Measurements from ENCODE around the gene PRAMEF4.
"Not testable (repeated sequence)": the region's sequence is repeated elsewhere in the genome, so short reads cannot be mapped to it uniquely, and the experiment has no call there.

Gene PRAMEF4

DNA sequence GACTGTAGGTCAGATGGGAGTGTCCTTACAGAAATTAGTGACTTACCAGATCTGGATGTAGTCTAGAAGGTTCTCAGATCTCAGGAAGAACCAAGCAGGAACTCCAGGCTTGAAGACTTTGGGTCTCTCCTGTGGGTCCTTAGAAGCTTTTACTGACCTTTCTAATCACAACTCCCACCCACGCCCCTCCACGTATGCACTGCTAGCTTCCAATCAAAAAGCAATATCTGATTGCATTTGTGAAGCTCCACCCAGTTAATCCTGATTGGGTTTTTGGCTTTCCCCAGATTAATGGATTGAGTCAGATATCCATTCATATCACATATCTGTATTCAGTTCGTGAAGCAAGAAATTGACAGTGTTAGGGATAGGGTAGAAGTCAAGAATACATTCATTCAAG, at the start of gene PRAMEF4:
PRAMEF4 (minus strand) TSS at position 101 of the 400 bp plus-strand sequence. CDS start 2,807 bp downstream, outside the sequence.
- not testable (repeated sequence) for H3K4me1 ChIP-seq (ENCODE audit: control insufficient read depth, insufficient read depth, low read length); H3K9ac ChIP-seq (ENCODE audit: low read length); DNase-seq (ENCODE audit: low read depth); H3K4me3 ChIP-seq (ENCODE audit: low read length); H3K27me3 ChIP-seq (replicated peaks; ENCODE audit: control insufficient read depth, insufficient read depth, low read length); H3K36me3 ChIP-seq (ENCODE audit: control insufficient read depth, insufficient read depth, low read length, severe bottlenecking); H3K9me3 ChIP-seq (ENCODE audit: control insufficient read depth, low read length)

DNA sequence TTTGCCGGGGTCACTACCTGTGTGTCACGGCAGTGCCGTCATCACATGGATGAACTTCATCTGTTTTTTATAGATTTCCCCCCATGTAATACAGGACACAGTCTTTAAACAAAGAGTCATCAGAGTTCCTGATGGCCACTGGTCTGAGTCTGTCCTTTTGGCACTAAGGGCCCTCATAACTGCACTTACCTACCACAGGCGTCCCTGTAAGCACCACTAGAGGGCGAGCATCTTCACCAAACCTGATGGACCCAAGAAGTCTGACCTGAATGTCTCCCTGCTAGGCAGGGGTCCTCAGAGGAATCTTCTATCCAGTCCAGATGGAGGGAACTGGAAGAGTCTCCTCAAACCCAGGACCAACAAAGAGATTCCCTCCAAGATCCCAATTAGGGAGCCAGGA, 38.4 kb upstream of the PRAMEF4 start:
- not testable (repeated sequence) for H3K27me3 ChIP-seq (replicated peaks; ENCODE audit: control insufficient read depth, insufficient read depth, low read length); H3K4me1 ChIP-seq (ENCODE audit: control insufficient read depth, insufficient read depth, low read length); H3K36me3 ChIP-seq (ENCODE audit: control insufficient read depth, insufficient read depth, low read length, severe bottlenecking); DNase-seq (ENCODE audit: low read depth); H3K9ac ChIP-seq (ENCODE audit: low read length); H3K9me3 ChIP-seq (ENCODE audit: control insufficient read depth, low read length); H3K4me3 ChIP-seq (ENCODE audit: low read length)

DNA sequence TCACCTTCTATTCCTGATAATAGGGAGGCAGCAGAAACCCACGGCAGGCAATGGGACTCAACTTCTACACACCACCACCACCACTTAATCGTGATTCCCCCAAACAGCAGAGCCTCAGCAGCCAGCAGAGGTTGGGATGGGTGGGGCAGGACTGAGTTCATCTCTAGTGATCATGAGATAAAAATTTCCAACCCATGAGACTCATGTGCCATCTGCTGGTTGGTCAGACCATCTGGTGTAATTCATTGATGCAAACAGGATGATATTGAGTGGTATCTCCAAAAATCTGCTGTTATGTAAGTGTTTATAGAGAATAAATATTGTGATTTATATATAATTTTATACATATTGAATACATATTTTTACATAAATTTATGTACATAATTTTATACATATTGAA, 35.7 kb upstream of the PRAMEF4 start:
- H3K4me3 ChIP-seq (ENCODE audit: low read length); DNase-seq (ENCODE audit: low read depth); H3K27me3 ChIP-seq (replicated peaks; ENCODE audit: control insufficient read depth, insufficient read depth, low read length): not testable (repeated sequence)

DNA sequence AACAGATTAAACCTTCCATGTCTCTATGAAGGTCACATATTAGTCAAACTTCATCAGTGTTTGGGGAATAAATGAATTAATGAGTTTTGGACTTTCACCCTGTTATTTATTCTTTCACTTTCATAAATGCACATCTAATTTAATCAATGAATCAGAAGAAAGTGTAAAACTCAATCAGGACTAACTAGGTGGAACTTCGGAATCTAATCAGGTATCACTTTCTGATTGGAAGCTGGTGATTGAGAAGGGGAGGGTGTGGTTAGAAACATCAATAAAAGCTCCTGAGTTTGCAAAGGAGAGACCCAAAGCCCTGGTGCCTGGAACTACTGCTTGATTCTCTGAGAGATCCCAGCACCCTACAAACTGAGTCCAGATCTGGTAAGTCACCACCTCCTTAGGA, 30.3 kb upstream of the PRAMEF4 start, which contains the start of gene PRAMEF7:
PRAMEF7 (plus strand) TSS at position 301 of the 400 bp plus-strand sequence. CDS start 1,083 bp downstream, outside the sequence.
- H3K9ac ChIP-seq (ENCODE audit: low read length); H3K36me3 ChIP-seq (ENCODE audit: control insufficient read depth, insufficient read depth, low read length, severe bottlenecking); DNase-seq (ENCODE audit: low read depth); H3K4me3 ChIP-seq (ENCODE audit: low read length); H3K27me3 ChIP-seq (replicated peaks; ENCODE audit: control insufficient read depth, insufficient read depth, low read length); H3K4me1 ChIP-seq (ENCODE audit: control insufficient read depth, insufficient read depth, low read length); H3K9me3 ChIP-seq (ENCODE audit: control insufficient read depth, low read length): not testable (repeated sequence)

More for the DNA sequence above, 35.7 kb upstream of the PRAMEF4 start:
- H3K36me3 ChIP-seq (ENCODE audit: control insufficient read depth, insufficient read depth, low read length, severe bottlenecking); H3K4me1 ChIP-seq (ENCODE audit: control insufficient read depth, insufficient read depth, low read length); H3K9me3 ChIP-seq (ENCODE audit: control insufficient read depth, low read length); H3K9ac ChIP-seq (ENCODE audit: low read length): not testable (repeated sequence)

DNA sequence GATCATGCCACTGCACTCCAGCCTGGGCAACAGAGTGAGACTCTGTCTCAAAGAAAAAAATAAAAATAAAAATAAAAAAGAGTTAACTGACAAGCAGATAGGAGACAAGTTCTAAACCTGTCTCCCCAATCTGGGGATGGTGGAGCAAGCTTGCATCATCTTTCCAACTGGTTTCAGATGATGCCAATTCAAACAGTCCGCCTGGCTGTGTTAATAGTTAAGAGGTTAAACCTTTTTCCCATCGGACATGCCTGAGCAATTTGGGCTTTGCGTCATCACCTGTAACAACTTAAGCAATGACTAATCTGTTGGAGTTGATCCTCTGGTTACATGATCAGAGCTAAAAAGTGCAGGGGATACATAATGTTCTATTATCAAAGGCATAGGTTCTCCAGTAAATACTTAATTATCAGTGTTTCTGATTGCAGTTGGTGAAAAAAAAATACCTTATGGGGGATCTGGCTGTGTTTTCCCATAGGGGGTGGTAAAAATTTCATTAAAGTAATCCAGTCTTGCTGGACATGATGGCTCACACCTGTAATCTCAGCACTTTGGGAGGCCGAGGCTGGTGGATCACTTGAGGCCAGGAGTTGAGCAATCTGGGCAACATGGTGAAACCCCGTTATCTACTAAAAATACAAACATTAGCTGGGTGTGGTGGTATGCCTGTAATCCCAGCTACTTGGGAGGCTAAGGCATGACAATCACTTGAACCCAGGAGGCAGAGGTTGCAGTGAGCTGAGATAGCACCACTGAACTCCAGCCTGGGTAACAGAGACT, 18.0 kb upstream of the PRAMEF4 start:
- DNase-seq (ENCODE audit: low read depth); H3K36me3 ChIP-seq (ENCODE audit: control insufficient read depth, insufficient read depth, low read length, severe bottlenecking); H3K27me3 ChIP-seq (replicated peaks; ENCODE audit: control insufficient read depth, insufficient read depth, low read length); H3K4me1 ChIP-seq (ENCODE audit: control insufficient read depth, insufficient read depth, low read length); H3K9ac ChIP-seq (ENCODE audit: low read length); H3K9me3 ChIP-seq (ENCODE audit: control insufficient read depth, low read length); H3K4me3 ChIP-seq (ENCODE audit: low read length): not testable (repeated sequence)

DNA sequence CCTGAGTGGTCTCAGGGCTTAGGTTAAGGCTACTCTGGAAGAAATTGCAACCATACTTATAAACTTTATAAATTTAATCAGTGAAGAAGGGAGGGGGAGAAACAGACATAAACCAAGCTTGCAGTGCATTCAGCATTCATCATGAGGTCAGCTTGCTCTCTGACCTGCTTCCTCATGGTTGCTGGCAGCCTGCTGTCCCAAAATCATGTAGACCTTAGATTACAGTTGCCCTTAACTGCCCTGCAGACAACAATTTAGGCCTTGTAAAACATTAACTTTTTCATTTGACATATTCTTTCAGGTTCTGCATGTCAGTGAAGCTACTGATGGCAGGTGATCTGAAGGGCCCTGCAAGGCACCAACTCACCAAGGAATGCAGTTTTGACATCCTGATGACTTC, 13.2 kb upstream of the PRAMEF4 start:
- H3K4me1 ChIP-seq (ENCODE audit: control insufficient read depth, insufficient read depth, low read length); DNase-seq (ENCODE audit: low read depth); H3K27me3 ChIP-seq (replicated peaks; ENCODE audit: control insufficient read depth, insufficient read depth, low read length); H3K4me3 ChIP-seq (ENCODE audit: low read length); H3K36me3 ChIP-seq (ENCODE audit: control insufficient read depth, insufficient read depth, low read length, severe bottlenecking); H3K9ac ChIP-seq (ENCODE audit: low read length); H3K9me3 ChIP-seq (ENCODE audit: control insufficient read depth, low read length): not testable (repeated sequence)

DNA sequence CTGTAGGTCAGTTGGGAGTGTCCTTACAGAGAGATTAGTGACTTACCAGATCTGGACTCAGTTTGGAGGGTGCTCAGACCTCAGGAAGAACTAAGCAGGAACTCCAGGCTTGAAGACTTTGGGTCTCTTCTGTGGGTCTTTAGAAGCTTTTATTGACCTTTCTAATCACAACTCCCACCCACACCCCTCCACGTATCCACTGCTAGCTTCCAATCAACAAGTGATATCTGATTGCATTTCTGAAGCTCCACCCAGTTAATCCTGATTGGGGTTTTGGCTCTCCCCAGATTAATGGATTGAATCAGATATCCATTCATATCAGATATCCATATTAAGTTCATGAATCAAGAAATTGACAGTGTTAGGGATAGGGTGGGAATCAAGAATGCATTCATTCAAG, 12.2 kb upstream of the PRAMEF4 start, which contains the start of gene PRAMEF10:
PRAMEF10 (minus strand) TSS at position 101 of the 400 bp plus-strand sequence. CDS start 2,423 bp downstream, outside the sequence.
- not testable (repeated sequence) for H3K9me3 ChIP-seq (ENCODE audit: control insufficient read depth, low read length); H3K4me1 ChIP-seq (ENCODE audit: control insufficient read depth, insufficient read depth, low read length); H3K27me3 ChIP-seq (replicated peaks; ENCODE audit: control insufficient read depth, insufficient read depth, low read length); DNase-seq (ENCODE audit: low read depth); H3K36me3 ChIP-seq (ENCODE audit: control insufficient read depth, insufficient read depth, low read length, severe bottlenecking); H3K4me3 ChIP-seq (ENCODE audit: low read length); H3K9ac ChIP-seq (ENCODE audit: low read length)

DNA sequence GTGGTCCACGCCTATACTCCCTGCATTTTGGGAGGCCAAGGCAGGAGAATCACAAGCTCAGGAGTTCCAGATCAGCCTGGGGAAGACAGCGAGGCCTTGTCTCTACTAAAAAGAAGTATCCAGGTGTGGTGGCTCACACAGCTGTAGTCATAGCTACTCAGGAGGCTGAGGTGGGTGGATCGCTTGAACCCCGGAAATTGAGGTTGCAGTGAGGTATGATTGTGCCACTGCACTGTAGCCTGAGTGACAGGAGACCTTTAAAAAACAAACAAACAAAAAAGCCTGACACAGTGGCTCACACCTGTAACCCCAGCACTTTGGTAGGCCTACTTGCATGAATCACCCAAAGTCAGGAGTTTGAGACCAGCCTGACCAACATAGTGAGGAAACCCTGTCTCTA, 7.5 kb downstream of the PRAMEF4 start:
- not testable (repeated sequence) for DNase-seq (ENCODE audit: low read depth); H3K36me3 ChIP-seq (ENCODE audit: control insufficient read depth, insufficient read depth, low read length, severe bottlenecking)

DNA sequence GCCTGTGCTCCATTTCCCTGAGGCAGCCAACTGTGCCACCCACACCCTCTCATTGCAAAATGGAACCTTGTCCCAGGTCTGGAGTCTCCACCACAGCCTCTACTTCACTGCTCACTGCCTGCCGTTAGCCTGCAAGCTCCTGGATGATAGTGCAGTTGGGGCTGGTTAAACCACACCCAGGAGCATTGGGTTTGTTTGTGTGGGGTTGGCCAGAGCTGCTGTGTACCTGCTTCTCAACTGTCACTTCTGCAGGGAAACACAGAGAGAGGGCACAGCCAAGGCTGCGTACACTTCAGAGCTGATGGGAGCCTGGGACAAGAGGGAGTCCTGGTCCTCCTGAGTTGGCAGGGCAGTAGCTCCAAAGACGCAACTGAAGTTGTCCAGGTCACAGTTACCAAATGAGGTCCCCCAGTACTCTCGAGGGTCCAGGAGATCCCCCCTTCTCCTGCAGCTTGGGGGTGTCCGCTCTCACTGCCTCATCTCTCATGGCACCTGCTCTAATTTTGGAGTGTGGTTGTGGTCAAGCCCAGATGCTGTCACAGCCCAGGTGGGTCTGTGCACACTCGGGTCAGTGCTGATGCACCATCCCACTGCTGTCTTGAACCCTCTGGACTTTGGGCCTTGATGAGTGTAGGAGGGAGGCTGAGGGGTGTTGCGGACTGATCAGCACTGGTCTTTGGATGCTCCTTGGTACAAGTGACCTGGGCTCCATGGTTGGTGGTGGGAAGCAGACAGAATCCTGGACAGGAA, 22.7 kb downstream of the PRAMEF4 start:
- DNase-seq (ENCODE audit: low read depth); H3K4me1 ChIP-seq (ENCODE audit: control insufficient read depth, insufficient read depth, low read length): not testable (repeated sequence)

More for the DNA sequence above, 7.5 kb downstream of the PRAMEF4 start:
- H3K4me1 ChIP-seq (ENCODE audit: control insufficient read depth, insufficient read depth, low read length); H3K27me3 ChIP-seq (replicated peaks; ENCODE audit: control insufficient read depth, insufficient read depth, low read length); H3K9me3 ChIP-seq (ENCODE audit: control insufficient read depth, low read length); H3K4me3 ChIP-seq (ENCODE audit: low read length); H3K9ac ChIP-seq (ENCODE audit: low read length): not testable (repeated sequence)

DNA sequence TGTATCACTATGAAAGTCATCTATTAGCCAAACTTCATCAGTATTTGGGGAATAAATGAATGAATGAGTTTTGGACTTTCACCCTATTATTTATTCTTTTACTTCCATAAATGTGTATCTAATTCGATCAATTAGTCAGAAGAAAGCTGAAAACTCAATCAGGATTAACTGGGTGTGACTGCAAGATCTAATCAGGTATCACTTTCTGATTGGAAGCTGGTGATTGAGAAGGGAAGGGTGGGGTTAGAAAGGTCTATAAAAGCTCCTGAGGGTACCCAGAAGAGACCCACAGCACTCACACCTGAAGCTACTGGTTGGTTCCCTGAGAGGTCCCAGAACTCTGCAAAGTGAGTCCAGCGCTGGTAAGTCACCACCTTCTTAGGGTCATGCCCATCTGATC, 29.2 kb downstream of the PRAMEF4 start, which contains the start of gene PRAMEF2:
PRAMEF2 (plus strand) TSS at position 301 of the 400 bp plus-strand sequence. CDS start 1,924 bp downstream, outside the sequence.
- H3K27me3 ChIP-seq (replicated peaks; ENCODE audit: control insufficient read depth, insufficient read depth, low read length); H3K9me3 ChIP-seq (ENCODE audit: control insufficient read depth, low read length); H3K4me3 ChIP-seq (ENCODE audit: low read length); H3K4me1 ChIP-seq (ENCODE audit: control insufficient read depth, insufficient read depth, low read length); DNase-seq (ENCODE audit: low read depth); H3K36me3 ChIP-seq (ENCODE audit: control insufficient read depth, insufficient read depth, low read length, severe bottlenecking); H3K9ac ChIP-seq (ENCODE audit: low read length): not testable (repeated sequence)

More for the DNA sequence above, 22.7 kb downstream of the PRAMEF4 start:
- H3K9me3 ChIP-seq (ENCODE audit: control insufficient read depth, low read length); H3K36me3 ChIP-seq (ENCODE audit: control insufficient read depth, insufficient read depth, low read length, severe bottlenecking); H3K27me3 ChIP-seq (replicated peaks; ENCODE audit: control insufficient read depth, insufficient read depth, low read length); H3K4me3 ChIP-seq (ENCODE audit: low read length); H3K9ac ChIP-seq (ENCODE audit: low read length): not testable (repeated sequence)

DNA sequence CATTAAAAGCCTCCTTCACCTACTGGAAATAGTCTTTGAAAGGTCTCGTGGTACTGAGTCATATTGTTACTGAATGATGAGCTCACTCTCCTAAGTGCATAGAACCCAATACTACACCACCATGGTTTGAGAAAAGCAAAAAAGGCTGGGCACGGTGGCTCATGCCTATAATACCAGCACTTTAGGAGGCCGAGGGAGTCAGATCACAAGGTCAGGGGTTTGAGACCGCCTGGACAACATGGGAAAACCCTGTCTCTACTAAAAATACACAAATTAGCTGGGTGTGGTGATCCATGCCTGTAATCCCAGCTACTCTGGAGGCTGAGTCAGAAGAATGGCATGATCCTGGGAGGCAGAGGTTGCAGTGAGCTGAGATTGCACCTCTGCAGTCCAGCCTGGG, 34.2 kb downstream of the PRAMEF4 start:
- Histone ChIP-seq H3K4me1 (ENCODE audit: control insufficient read depth, insufficient read depth, low read length) (peaks cover 4% of the 10 kb centered on the region), H3K9ac (ENCODE audit: low read length) (no peak overlapping the region), H3K27me3 (replicated peaks; ENCODE audit: control insufficient read depth, insufficient read depth, low read length) (no peaks in the 10 kb centered on the region), H3K9me3 (ENCODE audit: control insufficient read depth, low read length) (no peaks in the 10 kb centered on the region), H3K36me3 (ENCODE audit: control insufficient read depth, insufficient read depth, low read length, severe bottlenecking) (no peaks in the 10 kb centered on the region), H3K4me3 (ENCODE audit: low read length) (no peak overlapping the region)
- no peak for DNase-seq (ENCODE audit: low read depth)
